Bronchial epithelial cell (primary cell): Measurements from ENCODE around the gene RNF5. TPM values are rescaled to one million over a fixed set of nuclear protein-coding genes. Genes with fewer than 3 reads are reported as not detected.

Source experiments
- DNase-seq: peaks from one replicate; pipeline ENCODE4 v3.0.0-alpha.2; 2010; ENCODE audit warnings: low read depth
- FAIRE-seq: peaks from 2 replicates; lab custom pipeline; 2011; peaks lifted over from hg19 to GRCh38; lab: Jason Lieb, UNC
- H3K27me3 ChIP-seq: 2 replicates; pipeline ENCODE4 v1.5.1; 2011; ENCODE audit warnings: low read length; ENCODE audit not compliant: control insufficient read depth, insufficient read depth
- H3K36me3 ChIP-seq: 2 replicates; pipeline ENCODE4 v1.5.1; 2011; ENCODE audit warnings: low read length; ENCODE audit not compliant: control insufficient read depth, insufficient read depth
- H3K4me3 ChIP-seq: 2 replicates; pipeline ENCODE4 v1.5.1; 2011; ENCODE audit warnings: mild to moderate bottlenecking, low read depth, low read length, control low read depth
- total RNA-seq: library from RNA; depleted of rRNA; stranded (reverse); fragments of >200 nt; gene quantifications from 2 replicates; pipeline ENCODE4 v1.2.1, GENCODE V29; 2014
- TF ChIP-seq, protein P1 (sequence below): IDR thresholded peaks from 2 replicates; pipeline ENCODE4 v1.5.1; 2011; ENCODE audit warnings: mild to moderate bottlenecking, moderate library complexity, low read length, control low read depth, inconsistent platforms; ENCODE audit not compliant: insufficient read depth, severe bottlenecking

The RNF5 gene
- total RNA-seq, 1 donor from 2014 or later, result 50.5 TPM

DNA sequence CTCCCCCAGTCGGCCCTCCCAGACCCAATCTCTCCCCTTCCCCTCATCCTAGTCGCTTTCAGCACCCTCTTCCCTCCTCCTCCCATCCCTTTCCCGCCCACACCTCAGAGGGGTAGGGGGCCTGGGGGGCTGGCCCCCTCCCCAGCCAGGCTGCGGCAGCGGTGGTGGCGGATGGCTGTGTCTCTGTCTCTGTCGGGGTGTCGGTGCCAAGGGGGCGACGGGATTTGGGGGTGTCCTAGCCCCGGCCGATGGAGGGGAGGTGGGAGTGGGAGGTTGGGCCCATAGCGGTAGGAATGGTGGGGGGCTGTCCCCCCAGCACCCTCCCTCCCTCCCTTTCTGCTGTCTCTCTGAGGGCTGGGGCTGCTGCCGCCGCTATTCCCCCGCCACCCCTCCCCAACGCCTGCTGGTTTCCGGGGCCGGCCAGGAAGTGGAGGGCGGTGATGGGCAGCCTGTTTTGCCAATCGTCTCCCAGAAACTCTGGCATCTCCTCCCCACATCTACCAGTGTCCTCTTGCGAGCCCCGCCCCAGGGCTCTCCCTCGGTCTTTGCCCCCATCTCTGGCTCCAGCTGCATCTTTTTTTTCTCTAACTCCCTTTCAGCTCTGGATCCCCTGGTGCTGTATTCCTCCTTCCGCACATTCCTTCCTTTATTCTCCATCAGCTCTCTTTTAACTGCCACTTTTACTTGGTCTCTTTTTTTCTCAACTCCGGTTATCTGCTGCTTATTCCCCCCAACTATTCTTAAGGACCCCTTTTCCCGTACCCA is 2.3 kb upstream of the RNF5 start, which contains the start of gene AGPAT1:
Gene AGPAT1 (minus strand): TSS at position 374 of the 765 bp plus-strand sequence. CDS start 4,588 bp downstream, outside the sequence.
- TF ChIP-seq, protein P1, sequence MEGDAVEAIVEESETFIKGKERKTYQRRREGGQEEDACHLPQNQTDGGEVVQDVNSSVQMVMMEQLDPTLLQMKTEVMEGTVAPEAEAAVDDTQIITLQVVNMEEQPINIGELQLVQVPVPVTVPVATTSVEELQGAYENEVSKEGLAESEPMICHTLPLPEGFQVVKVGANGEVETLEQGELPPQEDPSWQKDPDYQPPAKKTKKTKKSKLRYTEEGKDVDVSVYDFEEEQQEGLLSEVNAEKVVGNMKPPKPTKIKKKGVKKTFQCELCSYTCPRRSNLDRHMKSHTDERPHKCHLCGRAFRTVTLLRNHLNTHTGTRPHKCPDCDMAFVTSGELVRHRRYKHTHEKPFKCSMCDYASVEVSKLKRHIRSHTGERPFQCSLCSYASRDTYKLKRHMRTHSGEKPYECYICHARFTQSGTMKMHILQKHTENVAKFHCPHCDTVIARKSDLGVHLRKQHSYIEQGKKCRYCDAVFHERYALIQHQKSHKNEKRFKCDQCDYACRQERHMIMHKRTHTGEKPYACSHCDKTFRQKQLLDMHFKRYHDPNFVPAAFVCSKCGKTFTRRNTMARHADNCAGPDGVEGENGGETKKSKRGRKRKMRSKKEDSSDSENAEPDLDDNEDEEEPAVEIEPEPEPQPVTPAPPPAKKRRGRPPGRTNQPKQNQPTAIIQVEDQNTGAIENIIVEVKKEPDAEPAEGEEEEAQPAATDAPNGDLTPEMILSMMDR, result no peak
- FAIRE-seq, result no peak
- peak; percentile 89 for DNase-seq
- no peaks in the 10 kb centered on the region for H3K27me3 ChIP-seq
- H3K4me3 ChIP-seq, result peak within 1 kb of the TSS; percentile 73
- H3K36me3 ChIP-seq, result peaks cover 3% of the 10 kb centered on the region

DNA sequence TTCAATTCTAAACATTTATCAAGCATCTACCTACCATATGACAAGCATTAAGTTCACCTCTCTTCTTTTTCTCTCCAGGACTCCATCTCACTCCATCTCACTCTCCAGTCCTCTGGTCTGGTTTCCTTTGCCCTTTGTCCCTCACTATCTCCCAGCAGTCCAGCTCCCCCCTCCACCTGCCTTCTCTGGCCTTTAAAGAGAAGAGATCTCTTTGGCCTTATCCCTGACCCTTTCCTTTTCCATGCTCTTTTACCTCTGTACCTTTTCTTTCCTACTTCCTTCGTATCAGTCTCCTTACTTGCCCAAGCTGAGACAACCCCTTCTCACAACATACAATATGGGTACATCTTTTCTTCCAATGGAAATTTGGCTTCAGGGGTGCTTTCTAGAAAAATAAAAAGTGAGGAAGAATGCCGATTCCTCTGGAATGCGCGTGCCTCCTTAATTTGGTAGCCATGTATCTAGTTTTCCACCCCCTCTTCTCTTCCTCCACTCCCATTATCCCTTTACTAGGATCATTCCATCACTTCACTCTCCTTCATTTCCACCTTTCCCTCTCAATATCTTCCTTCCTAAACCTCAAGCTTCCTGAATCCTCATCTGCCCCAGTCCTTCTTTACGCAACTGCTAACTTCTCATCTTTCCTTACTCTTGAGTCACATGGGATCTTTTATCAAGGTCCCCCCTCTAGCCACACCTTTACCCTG is 1.6 kb upstream of the RNF5 start:
- no peak for FAIRE-seq
- DNase-seq, result peak; percentile 91
- TF ChIP-seq, protein P1, result no peak

DNA sequence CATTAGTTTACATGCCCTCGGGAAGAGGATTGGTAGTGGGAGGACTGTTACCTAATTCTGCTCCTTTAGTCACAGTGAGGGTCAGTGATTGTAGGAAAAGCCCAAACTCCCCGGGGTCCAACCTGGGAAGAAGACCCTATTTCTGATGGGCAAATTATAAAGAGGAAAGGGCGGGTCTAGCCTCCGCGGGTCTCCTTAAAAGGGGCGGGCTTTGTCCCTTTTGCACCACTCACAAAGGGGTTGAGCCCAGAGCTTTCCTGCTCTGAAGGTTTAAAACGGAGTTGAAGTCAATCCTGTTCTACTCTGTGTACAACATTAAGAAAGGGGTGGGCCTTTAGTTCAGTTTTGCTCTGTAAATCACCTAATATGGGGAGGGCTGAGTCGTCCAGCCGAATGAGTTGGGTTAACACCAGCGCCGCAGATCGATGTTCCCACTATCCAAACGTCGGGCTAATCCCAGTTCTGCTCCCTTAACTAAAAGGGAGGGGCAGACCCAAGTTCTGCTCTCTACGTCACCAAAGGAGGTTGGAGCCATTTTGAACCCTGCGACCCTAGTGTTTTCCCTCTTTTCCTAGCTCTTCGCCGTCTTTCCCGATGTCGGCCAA is 920 bp upstream of the RNF5 start:
- FAIRE-seq (no peak), DNase-seq (no peak)
- Histone ChIP-seq H3K36me3 (peaks cover 7% of the 10 kb centered on the region), H3K27me3 (no peaks in the 10 kb centered on the region), H3K4me3 (peak overlapping the region; percentile 73)
- TF ChIP-seq, protein P1, result no peak

More for the DNA sequence above, 1.6 kb upstream of the RNF5 start:
- Histone ChIP-seq H3K27me3 (no peaks in the 10 kb centered on the region), H3K36me3 (peaks cover 6% of the 10 kb centered on the region), H3K4me3 (peak overlapping the region; percentile 73)

DNA sequence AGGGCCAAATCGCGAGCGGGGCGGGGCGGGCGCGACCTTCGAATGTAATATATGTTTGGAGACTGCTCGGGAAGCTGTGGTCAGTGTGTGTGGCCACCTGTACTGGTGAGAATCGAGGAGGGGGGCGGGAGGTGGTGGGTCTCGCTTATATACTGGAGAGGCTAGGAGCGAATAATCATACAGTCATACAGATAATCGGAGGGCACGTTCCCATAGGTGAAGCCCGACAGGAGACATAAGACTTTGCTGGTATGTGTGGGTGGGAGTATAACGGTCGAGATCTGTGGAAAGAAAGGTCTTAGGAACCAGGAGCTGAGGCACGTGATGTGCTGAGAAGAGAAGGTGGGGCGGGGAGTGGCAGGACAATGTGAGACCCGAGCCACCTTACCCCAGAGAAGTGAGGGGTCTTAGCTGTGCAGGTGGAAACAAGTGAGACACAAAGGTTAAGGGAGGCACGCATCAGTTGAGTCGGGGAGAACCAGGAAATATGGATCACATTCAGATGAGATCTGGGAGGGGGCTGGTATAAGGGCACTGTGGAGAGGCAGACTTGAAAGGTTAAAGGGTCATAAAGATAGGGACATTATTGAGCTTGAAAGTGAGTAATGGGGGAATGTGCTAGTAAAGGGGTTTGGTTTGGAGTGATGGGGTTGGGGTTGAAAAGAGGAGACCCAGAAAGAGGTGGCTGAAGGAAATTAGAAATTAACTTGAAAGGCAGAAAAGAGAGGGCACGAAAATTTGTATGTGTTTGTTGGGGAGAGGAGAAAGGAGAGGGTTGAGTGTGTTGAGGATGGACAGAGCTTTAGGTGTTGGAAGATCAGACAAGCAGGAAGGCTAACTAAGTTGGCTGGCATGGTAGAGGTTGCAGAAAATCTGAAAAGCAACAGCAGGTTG is 589 bp downstream of the RNF5 start:
- FAIRE-seq (no peak), DNase-seq (peak; percentile 19)
- Histone ChIP-seq H3K36me3 (peaks cover 14% of the 10 kb centered on the region), H3K27me3 (no peaks in the 10 kb centered on the region), H3K4me3 (peak overlapping the region; percentile 73)
- TF ChIP-seq, protein P1, result no peak

DNA sequence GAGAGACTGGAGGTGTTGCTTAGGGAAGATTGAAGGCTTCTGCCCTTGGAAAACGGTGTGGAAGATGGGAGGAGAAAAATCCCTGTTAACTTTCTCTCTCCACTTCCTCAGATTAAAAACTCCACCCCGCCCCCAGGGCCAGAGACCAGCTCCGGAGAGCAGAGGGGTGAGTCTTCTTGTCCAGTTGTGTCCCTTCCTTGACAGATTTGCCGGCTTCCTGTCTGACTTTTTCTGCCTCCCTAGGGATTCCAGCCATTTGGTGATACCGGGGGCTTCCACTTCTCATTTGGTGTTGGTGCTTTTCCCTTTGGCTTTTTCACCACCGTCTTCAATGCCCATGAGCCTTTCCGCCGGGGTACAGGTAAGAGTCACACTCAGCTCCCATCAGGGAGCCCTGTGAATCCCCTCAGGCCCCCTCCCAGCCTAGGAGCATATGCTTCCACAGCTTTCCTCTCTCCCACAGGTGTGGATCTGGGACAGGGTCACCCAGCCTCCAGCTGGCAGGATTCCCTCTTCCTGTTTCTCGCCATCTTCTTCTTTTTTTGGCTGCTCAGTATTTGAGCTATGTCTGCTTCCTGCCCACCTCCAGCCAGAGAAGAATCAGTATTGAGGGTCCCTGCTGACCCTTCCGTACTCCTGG is 1.7 kb downstream of the RNF5 start:
- no peaks in the 10 kb centered on the region for H3K27me3 ChIP-seq
- no peak overlapping the region for H3K4me3 ChIP-seq
- H3K36me3 ChIP-seq, result peaks cover 14% of the 10 kb centered on the region
- FAIRE-seq (no peak), DNase-seq (no peak)
- TF ChIP-seq, protein P1, result no peak
